ENCODE measurements around the gene HERC2.

The HERC2 gene

DNA sequence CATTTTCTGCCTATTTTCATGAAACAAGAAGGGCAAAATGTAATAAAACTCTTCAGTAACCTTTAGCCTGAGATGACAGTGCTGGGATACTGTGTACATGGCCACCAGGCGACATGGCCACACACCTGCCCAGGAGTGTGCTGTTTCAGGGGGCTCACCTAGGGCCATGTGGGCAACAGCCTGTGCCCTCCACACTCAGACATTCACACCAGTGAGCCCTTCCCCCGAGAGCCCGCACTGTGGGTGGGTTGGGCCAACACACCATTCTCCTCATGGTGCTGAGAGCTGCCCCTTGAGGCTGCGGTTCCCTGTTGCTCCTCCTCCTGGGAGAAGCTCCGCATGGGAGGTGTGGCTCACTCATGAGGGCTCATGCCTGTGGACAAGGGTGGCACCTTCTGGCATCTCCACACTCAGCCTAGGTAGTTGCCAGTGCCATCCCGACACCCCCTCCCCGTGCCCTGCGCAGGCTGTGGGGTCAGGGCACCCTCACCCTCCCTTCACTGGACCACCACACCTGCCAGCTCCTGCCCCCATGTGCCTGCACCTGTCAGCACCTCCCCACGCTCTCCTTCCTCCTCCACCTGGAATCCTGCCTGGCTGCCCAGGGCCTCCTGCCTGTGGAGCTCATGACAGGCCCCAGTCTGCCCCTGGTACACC is 242.5 kb downstream of the HERC2 start:
- no peak overlapping the region for H3K4me2 ChIP-seq (ENCODE audit: low read depth, low read length, poor library complexity, severe bottlenecking)
- TF ChIP-seq, protein P1, sequence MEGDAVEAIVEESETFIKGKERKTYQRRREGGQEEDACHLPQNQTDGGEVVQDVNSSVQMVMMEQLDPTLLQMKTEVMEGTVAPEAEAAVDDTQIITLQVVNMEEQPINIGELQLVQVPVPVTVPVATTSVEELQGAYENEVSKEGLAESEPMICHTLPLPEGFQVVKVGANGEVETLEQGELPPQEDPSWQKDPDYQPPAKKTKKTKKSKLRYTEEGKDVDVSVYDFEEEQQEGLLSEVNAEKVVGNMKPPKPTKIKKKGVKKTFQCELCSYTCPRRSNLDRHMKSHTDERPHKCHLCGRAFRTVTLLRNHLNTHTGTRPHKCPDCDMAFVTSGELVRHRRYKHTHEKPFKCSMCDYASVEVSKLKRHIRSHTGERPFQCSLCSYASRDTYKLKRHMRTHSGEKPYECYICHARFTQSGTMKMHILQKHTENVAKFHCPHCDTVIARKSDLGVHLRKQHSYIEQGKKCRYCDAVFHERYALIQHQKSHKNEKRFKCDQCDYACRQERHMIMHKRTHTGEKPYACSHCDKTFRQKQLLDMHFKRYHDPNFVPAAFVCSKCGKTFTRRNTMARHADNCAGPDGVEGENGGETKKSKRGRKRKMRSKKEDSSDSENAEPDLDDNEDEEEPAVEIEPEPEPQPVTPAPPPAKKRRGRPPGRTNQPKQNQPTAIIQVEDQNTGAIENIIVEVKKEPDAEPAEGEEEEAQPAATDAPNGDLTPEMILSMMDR (IDR thresholded peaks at IDR 0.05; ENCODE audit: insufficient read depth, low read length, poor library complexity, severe bottlenecking) = no peak
- no peak for TF ChIP-seq EZH2phosphoT487 (conservative IDR thresholded peaks at IDR 0.05; ENCODE audit: low read length)
- H3K4me3 ChIP-seq (ENCODE audit: insufficient read depth, low read length, poor library complexity, severe bottlenecking) = no peak overlapping the region
- H3K9me2 ChIP-seq (replicated peaks; ENCODE audit: insufficient read depth, low read length) = no peaks in the 10 kb centered on the region
- H3K27me3 ChIP-seq (ENCODE audit: low read length) = no peaks in the 10 kb centered on the region
- H3K27ac ChIP-seq (ENCODE audit: low read depth, low read length) = no peak overlapping the region
- H3K9me3 ChIP-seq (ENCODE audit: insufficient read depth, low read length) = no peaks in the 10 kb centered on the region
- no peaks in the 10 kb centered on the region for H3F3A ChIP-seq (ENCODE audit: insufficient read depth)
- H3K79me2 ChIP-seq (ENCODE audit: insufficient read depth, low read length) = no peaks in the 10 kb centered on the region
- no peaks in the 10 kb centered on the region for H3K36me3 ChIP-seq (ENCODE audit: low read length)
- no peak overlapping the region for H2AFZ ChIP-seq (ENCODE audit: low read depth, low read length, severe bottlenecking)
- H3K9ac ChIP-seq (ENCODE audit: low read length) = no peak overlapping the region
- H4K20me1 ChIP-seq (ENCODE audit: low read depth, low read length) = no peaks in the 10 kb centered on the region

DNA sequence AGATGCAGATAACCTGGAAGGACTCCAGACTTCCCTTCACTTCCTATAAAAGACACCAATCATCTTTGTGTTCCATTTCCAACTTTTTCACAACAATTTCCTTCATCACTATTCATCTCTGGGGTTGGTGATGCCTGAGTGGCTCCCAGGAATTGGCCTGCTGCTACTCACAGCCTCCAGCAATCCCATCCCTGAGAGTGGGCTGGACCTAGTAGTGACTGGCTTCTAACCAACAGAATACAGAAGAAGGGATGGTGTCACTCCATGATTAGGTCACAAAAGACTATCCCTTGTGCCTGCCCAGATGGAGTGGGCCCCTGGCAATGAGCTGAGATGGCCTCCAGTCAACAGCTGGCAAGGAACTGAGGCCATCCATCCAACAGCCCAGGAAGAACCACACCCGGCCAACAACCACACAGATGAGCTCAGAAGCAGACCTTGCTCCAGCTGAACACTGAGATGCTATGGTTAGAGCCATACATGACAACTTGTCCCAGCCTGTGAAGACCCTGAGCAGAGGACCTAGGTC is 243.7 kb downstream of the HERC2 start:
- H4K20me1 ChIP-seq (ENCODE audit: low read depth, low read length) = no peaks in the 10 kb centered on the region
- H3K9me3 ChIP-seq (ENCODE audit: insufficient read depth, low read length) = no peaks in the 10 kb centered on the region
- H3K4me3 ChIP-seq (ENCODE audit: insufficient read depth, low read length, poor library complexity, severe bottlenecking) = no peak overlapping the region
- no peak overlapping the region for H2AFZ ChIP-seq (ENCODE audit: low read depth, low read length, severe bottlenecking)
- no peaks in the 10 kb centered on the region for H3F3A ChIP-seq (ENCODE audit: insufficient read depth)
- H3K36me3 ChIP-seq (ENCODE audit: low read length) = no peaks in the 10 kb centered on the region
- no peaks in the 10 kb centered on the region for H3K9me2 ChIP-seq (replicated peaks; ENCODE audit: insufficient read depth, low read length)
- H3K79me2 ChIP-seq (ENCODE audit: insufficient read depth, low read length) = no peaks in the 10 kb centered on the region
- no peak overlapping the region for H3K9ac ChIP-seq (ENCODE audit: low read length)
- H3K27ac ChIP-seq (ENCODE audit: low read depth, low read length) = no peak overlapping the region
- TF ChIP-seq, protein P1 (IDR thresholded peaks at IDR 0.05; ENCODE audit: insufficient read depth, low read length, poor library complexity, severe bottlenecking) = no peak
- TF ChIP-seq EZH2phosphoT487 (conservative IDR thresholded peaks at IDR 0.05; ENCODE audit: low read length) = no peak
- no peak overlapping the region for H3K4me2 ChIP-seq (ENCODE audit: low read depth, low read length, poor library complexity, severe bottlenecking)
- H3K27me3 ChIP-seq (ENCODE audit: low read length) = no peaks in the 10 kb centered on the region

DNA sequence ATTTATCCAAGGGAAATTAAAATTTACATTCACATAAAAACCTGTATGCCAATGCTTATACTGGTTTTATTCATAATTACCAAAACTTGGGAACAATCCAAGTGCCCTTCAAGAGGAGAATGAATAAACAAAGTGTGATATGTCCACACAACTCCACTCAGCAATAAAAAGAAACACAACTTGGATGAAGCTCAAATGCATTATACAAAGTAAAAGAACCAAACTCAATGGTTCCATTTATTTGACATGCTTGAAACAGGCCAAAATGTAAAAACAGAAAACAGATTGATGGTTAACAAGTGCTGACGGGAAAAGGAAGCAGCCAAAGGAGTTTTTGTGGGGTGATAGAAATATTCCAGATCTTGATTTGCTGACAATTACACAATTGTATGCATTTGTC is 246.4 kb downstream of the HERC2 start:
- Histone ChIP-seq H3K27ac (ENCODE audit: low read depth, low read length) (no peak overlapping the region), H3K36me3 (ENCODE audit: low read length) (no peaks in the 10 kb centered on the region), H3K9me2 (replicated peaks; ENCODE audit: insufficient read depth, low read length) (no peaks in the 10 kb centered on the region), H3K79me2 (ENCODE audit: insufficient read depth, low read length) (no peaks in the 10 kb centered on the region), H3K27me3 (ENCODE audit: low read length) (no peaks in the 10 kb centered on the region), H4K20me1 (ENCODE audit: low read depth, low read length) (no peaks in the 10 kb centered on the region), H3K4me2 (ENCODE audit: low read depth, low read length, poor library complexity, severe bottlenecking) (no peak overlapping the region), H2AFZ (ENCODE audit: low read depth, low read length, severe bottlenecking) (no peak overlapping the region), H3K4me3 (ENCODE audit: insufficient read depth, low read length, poor library complexity, severe bottlenecking) (no peak overlapping the region), H3F3A (ENCODE audit: insufficient read depth) (no peaks in the 10 kb centered on the region), H3K9me3 (ENCODE audit: insufficient read depth, low read length) (no peaks in the 10 kb centered on the region), H3K9ac (ENCODE audit: low read length) (no peak overlapping the region)
- TF ChIP-seq EZH2phosphoT487 (conservative IDR thresholded peaks at IDR 0.05; ENCODE audit: low read length) = no peak
- TF ChIP-seq, protein P1 (IDR thresholded peaks at IDR 0.05; ENCODE audit: insufficient read depth, low read length, poor library complexity, severe bottlenecking) = no peak
